ENCODE data around the gene DAD1.
"Not testable (repeated sequence)": the region's sequence is repeated elsewhere in the genome, so short reads cannot be mapped to it uniquely, and the experiment has no call there.

DAD1 gene

DNA sequence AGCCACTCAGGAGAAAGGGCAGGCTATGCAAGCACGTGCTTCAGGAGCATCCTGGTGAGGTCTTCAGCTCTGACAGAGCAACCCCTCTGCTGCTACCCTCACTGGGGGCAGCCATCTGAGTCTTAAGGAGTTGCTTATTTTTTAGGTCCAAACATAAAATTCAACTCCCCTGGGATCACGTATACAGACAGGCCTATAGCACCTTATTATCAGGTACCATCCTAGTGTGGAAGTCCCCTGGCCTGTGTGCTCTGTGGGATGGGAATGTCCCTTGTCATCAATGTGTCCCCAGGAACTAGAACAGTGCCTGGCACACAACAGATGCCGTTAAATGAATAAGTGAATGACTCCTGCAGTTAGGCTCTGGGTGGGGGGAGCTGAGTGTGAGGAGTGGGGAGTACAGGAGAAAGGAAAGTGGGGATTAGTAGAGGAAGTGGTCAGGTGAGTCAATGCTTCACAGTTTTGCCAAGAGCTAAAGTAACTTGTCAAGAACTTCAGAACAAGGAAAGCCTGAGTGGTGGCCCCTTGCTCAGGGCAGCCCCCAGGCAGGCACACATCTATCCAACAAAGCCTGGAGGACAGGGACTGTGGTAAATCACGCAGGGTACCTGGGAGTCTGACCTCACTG, 33.5 kb downstream of the DAD1 start:
- H3K27ac ChIP-seq: no peak overlapping the region
- TF ChIP-seq, protein P1, sequence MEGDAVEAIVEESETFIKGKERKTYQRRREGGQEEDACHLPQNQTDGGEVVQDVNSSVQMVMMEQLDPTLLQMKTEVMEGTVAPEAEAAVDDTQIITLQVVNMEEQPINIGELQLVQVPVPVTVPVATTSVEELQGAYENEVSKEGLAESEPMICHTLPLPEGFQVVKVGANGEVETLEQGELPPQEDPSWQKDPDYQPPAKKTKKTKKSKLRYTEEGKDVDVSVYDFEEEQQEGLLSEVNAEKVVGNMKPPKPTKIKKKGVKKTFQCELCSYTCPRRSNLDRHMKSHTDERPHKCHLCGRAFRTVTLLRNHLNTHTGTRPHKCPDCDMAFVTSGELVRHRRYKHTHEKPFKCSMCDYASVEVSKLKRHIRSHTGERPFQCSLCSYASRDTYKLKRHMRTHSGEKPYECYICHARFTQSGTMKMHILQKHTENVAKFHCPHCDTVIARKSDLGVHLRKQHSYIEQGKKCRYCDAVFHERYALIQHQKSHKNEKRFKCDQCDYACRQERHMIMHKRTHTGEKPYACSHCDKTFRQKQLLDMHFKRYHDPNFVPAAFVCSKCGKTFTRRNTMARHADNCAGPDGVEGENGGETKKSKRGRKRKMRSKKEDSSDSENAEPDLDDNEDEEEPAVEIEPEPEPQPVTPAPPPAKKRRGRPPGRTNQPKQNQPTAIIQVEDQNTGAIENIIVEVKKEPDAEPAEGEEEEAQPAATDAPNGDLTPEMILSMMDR (IDR thresholded peaks at IDR 0.05): no peak
- TF ChIP-seq ZFX (IDR thresholded peaks at IDR 0.05; ENCODE audit: borderline replicate concordance): no peak

DNA sequence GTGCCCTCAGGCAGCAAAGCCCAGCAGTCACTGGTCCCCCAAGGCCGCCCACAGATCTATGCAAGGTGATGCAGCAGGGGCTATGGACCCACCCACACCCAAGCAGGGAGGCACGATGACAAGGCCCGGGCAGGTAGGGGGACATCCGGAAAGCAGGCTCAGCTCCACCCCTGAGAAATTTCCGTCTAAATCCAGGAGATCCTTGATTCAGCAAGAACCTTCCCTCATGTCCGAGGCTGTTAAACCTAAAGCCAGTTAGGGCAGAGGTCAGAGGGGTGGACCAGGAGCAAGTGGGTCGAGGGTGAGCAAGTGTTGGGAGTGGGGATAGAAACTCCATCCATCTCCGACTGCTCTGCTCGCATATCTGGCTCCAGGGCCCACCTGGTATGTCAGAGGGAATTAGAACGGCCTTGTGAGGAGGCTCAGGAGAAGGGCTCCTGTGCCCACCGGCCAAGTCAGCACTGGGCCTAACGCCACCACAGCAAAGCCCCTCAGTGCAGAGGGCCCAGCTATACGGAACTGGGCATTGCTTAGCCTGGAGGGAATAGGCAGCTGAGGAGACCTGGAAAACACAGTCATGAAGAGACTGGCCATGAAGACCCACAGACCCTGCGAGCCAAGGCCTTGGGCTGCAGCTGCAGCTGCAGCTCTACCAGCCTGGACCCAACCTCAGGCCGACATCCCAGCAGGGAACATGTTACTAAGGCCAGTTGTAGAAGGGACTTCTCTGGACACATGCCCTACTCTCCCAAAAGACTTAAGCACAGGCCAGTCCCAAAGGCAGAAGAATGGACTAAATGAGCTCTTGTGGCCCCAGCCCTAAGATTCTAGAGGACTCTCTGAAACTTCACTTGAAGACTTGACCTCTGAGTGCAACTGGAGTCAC, 34.3 kb downstream of the DAD1 start:
- no peak overlapping the region for H3K27ac ChIP-seq
- TF ChIP-seq, protein P1 (IDR thresholded peaks at IDR 0.05): no peak
- TF ChIP-seq ZFX (IDR thresholded peaks at IDR 0.05; ENCODE audit: borderline replicate concordance): no peak

DNA sequence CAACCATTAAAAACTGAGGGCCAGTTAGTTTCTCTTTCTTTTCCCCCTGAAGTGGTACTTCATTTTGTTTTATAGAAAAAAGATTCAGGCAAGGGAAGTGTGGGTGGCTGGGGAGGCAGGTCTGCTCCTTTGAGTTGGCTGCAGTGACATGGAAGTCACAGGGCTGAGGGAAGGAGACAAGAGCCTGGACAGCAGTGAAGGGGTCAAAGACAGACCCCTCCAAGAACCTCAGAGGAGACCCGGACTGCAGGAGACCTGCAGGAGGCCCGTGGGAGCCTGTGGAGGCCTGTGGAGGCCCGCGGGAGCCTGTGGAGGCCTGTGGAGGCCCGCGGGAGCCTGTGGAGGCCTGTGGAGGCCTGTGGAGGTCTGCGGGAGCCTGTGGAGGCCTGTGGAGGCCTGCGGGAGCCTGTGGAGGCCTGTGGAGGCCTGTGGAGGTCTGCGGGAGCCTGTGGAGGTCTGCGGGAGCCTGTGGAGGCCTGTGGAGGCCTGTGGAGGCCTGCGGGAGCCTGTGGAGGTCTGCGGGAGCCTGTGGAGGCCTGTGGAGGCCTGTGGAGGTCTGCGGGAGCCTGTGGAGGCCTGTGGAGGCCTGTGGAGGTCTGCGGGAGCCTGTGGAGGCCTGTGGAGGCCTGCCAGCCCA, 35.0 kb downstream of the DAD1 start:
- not testable (repeated sequence) for H3K27ac ChIP-seq

DNA sequence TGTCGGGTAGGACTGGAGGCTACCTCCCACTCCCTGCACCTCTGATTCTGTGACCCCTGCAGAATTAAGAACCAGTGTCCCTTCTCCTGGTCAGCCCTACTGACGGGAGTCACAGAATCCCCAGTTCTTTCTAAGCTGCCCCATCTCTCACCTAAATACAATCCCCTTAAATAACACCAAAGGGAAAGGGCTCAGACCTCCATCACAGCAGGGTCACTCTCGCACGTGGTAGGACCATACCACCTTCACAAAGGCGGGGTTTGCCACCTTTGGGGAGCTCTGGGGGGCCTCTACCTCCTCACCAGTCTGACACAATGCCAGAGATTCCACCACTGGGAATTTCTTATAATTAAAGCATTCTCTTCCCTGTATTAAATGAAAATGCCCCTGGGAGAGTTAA, 35.6 kb downstream of the DAD1 start:
- H3K27ac ChIP-seq: no peak overlapping the region
- no peak for TF ChIP-seq ZFX (IDR thresholded peaks at IDR 0.05; ENCODE audit: borderline replicate concordance)
- TF ChIP-seq, protein P1 (IDR thresholded peaks at IDR 0.05): no peak

DNA sequence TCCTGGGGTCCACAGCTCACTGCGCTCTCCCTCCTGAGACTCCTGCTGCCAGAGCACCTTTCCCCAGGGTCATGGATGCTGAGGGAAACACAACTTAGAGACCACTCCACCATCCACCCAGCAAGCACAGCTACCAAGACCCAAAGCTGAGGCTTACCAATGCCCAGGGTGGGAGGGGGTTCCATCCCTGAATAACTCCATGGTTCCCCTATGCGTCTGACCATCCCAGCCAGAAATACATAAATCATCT, 36.3 kb downstream of the DAD1 start:
- H3K27ac ChIP-seq: no peak overlapping the region
- TF ChIP-seq, protein P1 (IDR thresholded peaks at IDR 0.05): no peak
- TF ChIP-seq ZFX (IDR thresholded peaks at IDR 0.05; ENCODE audit: borderline replicate concordance): no peak

DNA sequence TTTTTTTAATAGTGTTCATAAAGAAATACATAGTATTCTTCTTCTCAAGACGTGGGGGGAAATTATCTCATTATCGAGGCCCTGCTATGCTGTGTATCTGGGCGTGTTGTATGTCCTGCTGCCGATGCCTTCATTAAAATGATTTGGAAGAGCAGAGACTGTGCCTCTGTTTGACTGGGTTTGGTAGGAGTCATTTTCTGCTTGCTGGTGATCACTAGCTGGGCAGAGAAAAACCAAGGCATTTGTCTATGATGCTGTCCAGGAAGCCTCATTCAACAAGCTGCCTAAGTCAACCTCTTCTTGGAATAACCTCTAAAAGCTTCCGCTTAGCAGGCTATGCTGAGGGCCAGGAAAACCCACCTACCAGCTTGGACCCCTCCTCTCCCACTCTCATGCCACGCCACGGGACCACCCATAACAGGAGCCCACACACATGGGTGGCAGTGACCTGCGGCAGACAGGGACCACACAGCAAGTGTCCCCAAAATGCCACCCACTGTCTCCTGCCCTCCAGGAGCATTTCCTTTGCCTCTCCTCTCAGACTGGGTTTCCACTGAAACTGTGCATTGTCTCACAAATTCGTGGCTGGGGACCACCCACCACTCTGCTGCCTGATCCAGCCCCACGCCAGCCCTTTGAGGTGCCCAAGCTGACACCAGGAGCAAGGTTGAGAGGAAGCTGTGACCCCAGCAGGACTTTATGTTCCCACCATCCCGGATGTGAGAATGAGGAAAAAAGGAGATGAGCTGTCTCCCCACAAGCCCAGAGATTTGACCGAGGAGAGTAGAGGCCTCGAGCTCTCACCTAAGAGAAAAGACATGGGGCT, 36.8 kb downstream of the DAD1 start:
- no peak overlapping the region for H3K27ac ChIP-seq
- no peak for TF ChIP-seq ZFX (IDR thresholded peaks at IDR 0.05; ENCODE audit: borderline replicate concordance)

DNA sequence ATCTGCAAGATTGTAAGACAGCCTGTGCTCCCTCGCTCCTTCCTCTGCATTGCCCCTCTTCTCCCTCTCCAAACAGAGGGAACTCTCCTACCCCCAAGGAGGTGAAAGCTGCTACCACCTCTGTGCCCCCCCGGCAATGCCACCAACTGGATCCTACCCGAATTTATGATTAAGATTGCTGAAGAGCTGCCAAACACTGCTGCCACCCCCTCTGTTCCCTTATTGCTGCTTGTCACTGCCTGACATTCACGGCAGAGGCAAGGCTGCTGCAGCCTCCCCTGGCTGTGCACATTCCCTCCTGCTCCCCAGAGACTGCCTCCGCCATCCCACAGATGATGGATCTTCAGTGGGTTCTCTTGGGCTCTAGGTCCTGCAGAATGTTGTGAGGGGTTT, 37.4 kb downstream of the DAD1 start:
- TF ChIP-seq, protein P1 (IDR thresholded peaks at IDR 0.05): no peak
- TF ChIP-seq ZFX (IDR thresholded peaks at IDR 0.05; ENCODE audit: borderline replicate concordance): no peak
- no peak overlapping the region for H3K27ac ChIP-seq

All from 22Rv1 (cell line).